Colonic mucosa (tissue), 4 donors: ENCODE data around the gene ARFGAP2. TPM values are rescaled to one million over a fixed set of nuclear protein-coding genes. Genes with fewer than 3 reads are reported as not detected.

Experiments
- DNase-seq: peaks from one replicate; pipeline ENCODE4 v3.0.0-alpha.2; 2020
- H3K27ac ChIP-seq: fragments of 200-600 bp; one replicate; pipeline ENCODE4 v1.8.0; 2021
- H3K27me3 ChIP-seq: fragments of 200-600 bp; one replicate; pipeline ENCODE4 v1.8.0; 2021
- H3K36me3 ChIP-seq: fragments of 200-600 bp; one replicate; pipeline ENCODE4 v1.8.0; 2021
- H3K4me1 ChIP-seq: fragments of 200-600 bp; one replicate; pipeline ENCODE4 v1.8.0; 2021; ENCODE audit warnings: mild to moderate bottlenecking
- H3K4me3 ChIP-seq: fragments of 200-600 bp; one replicate; pipeline ENCODE4 v1.8.0; 2021
- H3K9ac ChIP-seq, 2 donors: one replicate each; pipeline ENCODE4 v1.7.0; 2013; ENCODE audit warnings: control low read depth in 2 of 2, low read depth in 2 of 2, low read length in 2 of 2
- H3K9me3 ChIP-seq: fragments of 200-600 bp; one replicate; pipeline ENCODE4 v1.8.0; 2021
- intact Hi-C: fragments of 100-400 bp; cut with DNase I; formaldehyde crosslinking; loops from one replicate; pipeline ENCODE4 v1.14.1; 2022
- total RNA-seq, 2 donors: library from RNA; stranded (reverse); fragmentation: NEBNext Ultra II Directional in 1 of 2; extraction: Animal tissue kit (Norgen Biotek cat#: 25700) in 1 of 2; gene quantifications; one replicate each; pipeline ENCODE4 v1.2.1, GENCODE V29; 2021
- TF ChIP-seq, protein P1 (sequence below): fragments of 200-600 bp; IDR thresholded peaks from one replicate; pipeline ENCODE4 v1.8.0; 2022; ENCODE audit warnings: antibody characterized with exemption, mild to moderate bottlenecking
- donor health status: healthy.
- donor health status: DM: no; HTN: no; CAD: no.
- donor health status: DM: no; HTN: no; CAD: no.

The ARFGAP2 gene
- total RNA-seq, 2 donors from 2014 or later = 64.6 to 109 TPM

DNA sequence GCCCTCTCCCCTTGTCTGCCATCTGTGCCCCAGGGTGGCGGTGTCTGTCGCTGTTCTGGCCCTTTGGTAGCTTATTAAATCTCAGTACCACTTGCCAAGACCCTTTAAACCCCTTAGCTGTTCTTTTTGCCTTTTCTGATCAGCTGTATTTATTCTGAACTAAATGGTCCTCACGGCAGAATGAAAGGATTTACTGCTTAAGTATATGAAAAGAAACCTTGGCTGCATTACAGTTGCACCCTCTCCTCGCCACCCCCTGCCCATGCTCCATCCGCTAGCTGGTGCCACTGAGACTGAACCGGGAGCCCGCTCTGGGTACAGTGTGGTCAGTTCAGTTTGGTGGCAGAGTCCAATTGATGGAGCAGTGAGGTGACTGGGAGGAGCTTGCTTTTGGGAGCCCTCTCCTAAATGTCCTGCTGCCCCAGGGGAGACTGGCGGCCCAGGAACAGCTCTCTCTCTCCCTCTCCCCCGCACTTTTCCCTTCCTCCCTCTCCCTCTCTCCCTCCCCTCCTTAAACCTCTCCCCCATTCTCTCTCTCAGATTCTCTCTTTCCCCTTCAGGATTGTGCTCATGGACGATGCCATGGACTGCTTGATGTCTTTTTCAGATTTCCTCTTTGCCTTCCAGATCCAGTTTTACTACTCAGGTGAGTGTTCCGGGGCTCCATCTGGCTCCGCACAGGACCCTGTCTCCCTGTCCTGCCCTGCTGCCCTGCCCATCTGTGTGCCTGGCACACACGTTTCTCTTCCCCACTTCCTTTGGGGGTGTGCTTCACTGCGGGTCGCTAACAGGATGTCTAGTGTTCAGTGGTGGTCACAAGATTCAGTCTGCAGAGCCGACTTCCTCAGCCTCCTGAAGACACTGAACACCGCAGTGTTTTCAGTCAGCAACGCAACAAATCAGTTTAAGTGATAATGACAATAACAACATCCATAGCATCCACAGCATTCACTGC, 21.8 kb downstream of the ARFGAP2 start:
- peaks cover 14% of the 10 kb centered on the region for H3K4me1 ChIP-seq
- TF ChIP-seq, protein P1, sequence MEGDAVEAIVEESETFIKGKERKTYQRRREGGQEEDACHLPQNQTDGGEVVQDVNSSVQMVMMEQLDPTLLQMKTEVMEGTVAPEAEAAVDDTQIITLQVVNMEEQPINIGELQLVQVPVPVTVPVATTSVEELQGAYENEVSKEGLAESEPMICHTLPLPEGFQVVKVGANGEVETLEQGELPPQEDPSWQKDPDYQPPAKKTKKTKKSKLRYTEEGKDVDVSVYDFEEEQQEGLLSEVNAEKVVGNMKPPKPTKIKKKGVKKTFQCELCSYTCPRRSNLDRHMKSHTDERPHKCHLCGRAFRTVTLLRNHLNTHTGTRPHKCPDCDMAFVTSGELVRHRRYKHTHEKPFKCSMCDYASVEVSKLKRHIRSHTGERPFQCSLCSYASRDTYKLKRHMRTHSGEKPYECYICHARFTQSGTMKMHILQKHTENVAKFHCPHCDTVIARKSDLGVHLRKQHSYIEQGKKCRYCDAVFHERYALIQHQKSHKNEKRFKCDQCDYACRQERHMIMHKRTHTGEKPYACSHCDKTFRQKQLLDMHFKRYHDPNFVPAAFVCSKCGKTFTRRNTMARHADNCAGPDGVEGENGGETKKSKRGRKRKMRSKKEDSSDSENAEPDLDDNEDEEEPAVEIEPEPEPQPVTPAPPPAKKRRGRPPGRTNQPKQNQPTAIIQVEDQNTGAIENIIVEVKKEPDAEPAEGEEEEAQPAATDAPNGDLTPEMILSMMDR = no peak
- H3K27me3 ChIP-seq = no peaks in the 10 kb centered on the region
- H3K4me3 ChIP-seq = no peak overlapping the region
- no peak overlapping the region for H3K27ac ChIP-seq
- intact Hi-C loops = no loop called here
- no peaks in the 10 kb centered on the region for H3K36me3 ChIP-seq
- DNase-seq = no peak
- H3K9ac ChIP-seq = peak overlapping the region in 1 of 2 donors; percentile 12
- no peaks in the 10 kb centered on the region for H3K9me3 ChIP-seq

DNA sequence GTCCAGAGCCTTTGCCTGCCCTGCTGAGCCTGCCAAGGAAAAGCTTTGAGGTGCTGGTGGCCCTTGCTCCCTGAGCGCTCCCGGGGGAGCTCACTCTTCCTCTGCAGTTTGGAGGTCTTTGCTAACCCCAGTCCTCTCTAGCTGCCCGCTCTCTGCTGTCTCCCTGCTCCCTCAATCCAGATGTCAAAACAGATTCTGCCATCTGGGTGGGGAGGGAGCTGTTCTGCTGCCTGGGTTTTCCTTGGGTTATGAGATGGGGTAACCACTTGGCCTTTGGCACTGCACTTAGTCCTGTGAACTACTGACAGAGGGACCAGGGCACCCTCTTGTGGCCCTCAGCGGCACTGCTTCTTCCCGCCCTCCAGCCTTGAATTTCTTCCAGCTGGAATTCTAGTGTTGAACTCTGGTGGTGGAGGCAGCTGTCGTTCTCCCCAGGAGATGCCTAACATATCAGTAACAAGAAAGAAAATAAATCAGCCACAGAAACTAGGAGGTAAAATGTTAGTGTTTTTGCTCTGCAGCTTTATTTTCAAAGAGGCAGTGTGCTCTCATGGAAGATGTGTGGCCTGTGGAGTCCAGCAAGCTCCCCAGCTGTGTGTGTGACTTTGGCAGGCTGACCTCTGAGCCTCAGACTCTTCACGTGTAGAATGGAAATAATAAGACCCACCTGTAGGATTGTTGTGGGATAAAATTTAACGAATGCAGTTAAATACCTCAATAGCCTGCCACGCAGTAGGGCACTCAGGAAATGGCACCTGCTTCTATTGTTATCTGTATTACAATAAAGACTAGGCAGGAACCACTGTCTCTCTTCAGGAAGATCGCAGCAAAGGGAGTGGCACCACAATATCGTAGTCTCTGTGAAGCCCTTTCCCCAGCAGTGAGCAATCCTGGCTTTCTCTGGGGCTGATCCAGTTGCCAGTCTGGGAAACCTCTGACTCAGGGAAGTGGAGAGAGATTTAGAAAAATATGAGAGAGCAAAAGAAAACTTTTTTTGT, 23.4 kb downstream of the ARFGAP2 start:
- H3K27ac ChIP-seq = peak overlapping the region; percentile 20
- peak; percentile 88 for DNase-seq
- intact Hi-C loops = no loop called here
- no peaks in the 10 kb centered on the region for H3K36me3 ChIP-seq
- no peaks in the 10 kb centered on the region for H3K27me3 ChIP-seq
- no peaks in the 10 kb centered on the region for H3K9me3 ChIP-seq
- peak overlapping the region in 1 of 2 donors; percentile 15 for H3K9ac ChIP-seq
- TF ChIP-seq, protein P1 = peak; percentile 91
- no peak overlapping the region for H3K4me3 ChIP-seq
- H3K4me1 ChIP-seq = peaks cover 14% of the 10 kb centered on the region

DNA sequence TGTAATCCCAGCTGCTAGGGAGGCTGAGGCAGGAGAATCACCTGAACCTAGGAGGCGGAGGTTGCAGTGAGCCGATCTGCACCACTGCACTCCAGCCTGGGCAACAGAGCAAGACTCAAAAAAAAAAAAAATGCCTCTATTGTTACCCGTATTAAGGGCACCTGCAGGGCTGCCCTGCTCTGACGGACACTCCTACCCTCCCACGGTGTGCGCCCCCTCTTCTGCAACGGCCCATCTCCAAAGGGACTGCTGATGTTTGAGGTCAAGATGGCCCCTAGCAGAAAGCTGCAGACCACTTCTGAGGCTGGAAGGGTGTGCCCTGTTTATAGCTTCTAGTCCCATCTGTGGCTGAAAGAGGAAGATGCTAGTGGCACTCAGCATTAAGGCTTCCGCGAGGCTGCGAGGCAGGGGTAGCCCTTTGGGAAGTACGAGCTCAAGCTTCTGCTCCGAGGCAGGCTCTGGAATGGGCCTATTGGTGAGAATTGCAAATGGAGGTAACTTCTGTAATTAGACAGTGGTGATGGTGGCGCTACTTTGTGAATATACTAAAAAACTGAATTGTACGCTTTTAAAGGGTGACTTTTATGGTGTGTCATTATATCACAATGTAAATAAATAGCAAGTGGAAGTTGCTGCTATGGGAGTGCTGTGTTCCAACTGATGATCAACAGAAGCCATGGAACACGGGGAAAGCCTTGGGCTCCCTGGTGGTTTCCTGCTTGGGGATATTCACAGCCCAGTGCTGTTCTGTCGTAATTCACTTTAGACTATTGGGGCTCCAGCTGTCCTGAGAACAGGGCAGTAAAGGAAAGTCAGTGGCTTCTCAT, 24.3 kb downstream of the ARFGAP2 start:
- Histone ChIP-seq H3K9me3 (no peaks in the 10 kb centered on the region), H3K9ac (peak overlapping the region in 1 of 2 donors; percentile 15), H3K27ac (peak overlapping the region; percentile 11), H3K27me3 (no peaks in the 10 kb centered on the region), H3K4me1 (peaks cover 14% of the 10 kb centered on the region), H3K36me3 (no peaks in the 10 kb centered on the region), H3K4me3 (no peak overlapping the region)
- intact Hi-C loops = no loop called here
- DNase-seq = no peak
- TF ChIP-seq, protein P1 = no peak

DNA sequence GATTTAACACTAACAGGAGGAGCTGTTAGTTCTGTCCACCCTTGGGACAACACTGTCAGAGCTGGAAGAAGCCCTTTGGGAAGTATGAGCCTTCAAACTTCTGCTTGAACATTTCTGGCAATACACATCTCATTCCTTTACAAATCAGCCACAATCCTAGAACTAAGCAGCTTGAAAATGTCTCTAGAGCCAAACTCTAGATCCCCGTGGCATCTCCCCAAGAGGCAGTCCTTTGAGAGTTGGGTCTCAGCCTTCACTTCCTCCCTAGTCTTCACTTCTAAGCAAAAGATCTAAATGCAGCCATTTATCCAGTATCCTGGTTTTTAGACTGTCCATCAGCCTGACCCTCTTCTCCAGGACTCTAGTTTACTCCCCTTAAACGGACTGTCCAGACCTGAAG, 26.9 kb downstream of the ARFGAP2 start:
- H3K9me3 ChIP-seq = no peaks in the 10 kb centered on the region
- TF ChIP-seq, protein P1 = no peak
- intact Hi-C loops = no loop called here
- H3K9ac ChIP-seq = no peak overlapping the region
- peaks cover 14% of the 10 kb centered on the region for H3K4me1 ChIP-seq
- H3K36me3 ChIP-seq = no peaks in the 10 kb centered on the region
- no peak overlapping the region for H3K4me3 ChIP-seq
- H3K27me3 ChIP-seq = no peaks in the 10 kb centered on the region
- DNase-seq = no peak
- no peak overlapping the region for H3K27ac ChIP-seq
